Astrocyte of the cerebellum (primary cell): ENCODE results near the gene SERPINB1.

Source experiments
- DNase-seq: peaks from one replicate; pipeline ENCODE4 v3.0.0-alpha.2; 2011; ENCODE audit warnings: low read depth
- H3K4me3 ChIP-seq: 2 replicates; pipeline ENCODE4 v1.5.1; 2011; ENCODE audit warnings: mild to moderate bottlenecking, low read depth, low read length, moderate library complexity
- in situ Hi-C: cut with HindIII; loops from 2 replicates; pipeline ENCODE4 v1.10.0; 2017; ENCODE audit warnings: low sequenced_read_pairs
- TF ChIP-seq, protein P1 (sequence below): IDR thresholded peaks from 2 replicates; pipeline ENCODE4 v1.5.1; 2012; ENCODE audit warnings: low read length, low read depth, moderate library complexity, mild to moderate bottlenecking; ENCODE audit errors: missing control alignments

SERPINB1 gene

DNA sequence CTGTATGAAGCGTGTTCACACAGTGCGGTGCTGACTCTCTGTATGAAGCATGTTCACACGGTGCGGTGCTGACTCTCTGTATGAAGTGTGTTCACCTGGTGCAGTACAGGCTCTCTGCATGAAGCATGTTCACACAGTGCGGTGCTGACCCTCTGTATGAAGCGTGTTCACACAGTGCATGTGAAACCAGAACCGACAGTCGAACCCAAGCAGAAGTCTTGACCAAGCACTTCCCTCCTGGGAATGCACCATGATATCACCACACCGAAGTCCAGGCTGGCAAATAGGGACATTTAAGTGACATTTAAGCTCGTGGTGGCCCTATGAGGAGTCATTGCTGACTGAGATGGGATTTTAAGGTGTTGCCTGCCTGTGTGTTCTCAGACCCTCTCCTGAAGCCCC lies 11.3 kb upstream of the SERPINB1 start:
- DNase-seq = no peak
- in situ Hi-C loops = no loop called here
- TF ChIP-seq, protein P1, sequence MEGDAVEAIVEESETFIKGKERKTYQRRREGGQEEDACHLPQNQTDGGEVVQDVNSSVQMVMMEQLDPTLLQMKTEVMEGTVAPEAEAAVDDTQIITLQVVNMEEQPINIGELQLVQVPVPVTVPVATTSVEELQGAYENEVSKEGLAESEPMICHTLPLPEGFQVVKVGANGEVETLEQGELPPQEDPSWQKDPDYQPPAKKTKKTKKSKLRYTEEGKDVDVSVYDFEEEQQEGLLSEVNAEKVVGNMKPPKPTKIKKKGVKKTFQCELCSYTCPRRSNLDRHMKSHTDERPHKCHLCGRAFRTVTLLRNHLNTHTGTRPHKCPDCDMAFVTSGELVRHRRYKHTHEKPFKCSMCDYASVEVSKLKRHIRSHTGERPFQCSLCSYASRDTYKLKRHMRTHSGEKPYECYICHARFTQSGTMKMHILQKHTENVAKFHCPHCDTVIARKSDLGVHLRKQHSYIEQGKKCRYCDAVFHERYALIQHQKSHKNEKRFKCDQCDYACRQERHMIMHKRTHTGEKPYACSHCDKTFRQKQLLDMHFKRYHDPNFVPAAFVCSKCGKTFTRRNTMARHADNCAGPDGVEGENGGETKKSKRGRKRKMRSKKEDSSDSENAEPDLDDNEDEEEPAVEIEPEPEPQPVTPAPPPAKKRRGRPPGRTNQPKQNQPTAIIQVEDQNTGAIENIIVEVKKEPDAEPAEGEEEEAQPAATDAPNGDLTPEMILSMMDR = no peak
- no peak overlapping the region for H3K4me3 ChIP-seq

- in situ Hi-C loops = no loop called here
- TF ChIP-seq, protein P1 = no peak
- H3K4me3 ChIP-seq = no peak overlapping the region
- no peak for DNase-seq
Observed at GRCh38 chr6:2852514-2852855, 10.8 kb upstream of the SERPINB1 start.

DNA sequence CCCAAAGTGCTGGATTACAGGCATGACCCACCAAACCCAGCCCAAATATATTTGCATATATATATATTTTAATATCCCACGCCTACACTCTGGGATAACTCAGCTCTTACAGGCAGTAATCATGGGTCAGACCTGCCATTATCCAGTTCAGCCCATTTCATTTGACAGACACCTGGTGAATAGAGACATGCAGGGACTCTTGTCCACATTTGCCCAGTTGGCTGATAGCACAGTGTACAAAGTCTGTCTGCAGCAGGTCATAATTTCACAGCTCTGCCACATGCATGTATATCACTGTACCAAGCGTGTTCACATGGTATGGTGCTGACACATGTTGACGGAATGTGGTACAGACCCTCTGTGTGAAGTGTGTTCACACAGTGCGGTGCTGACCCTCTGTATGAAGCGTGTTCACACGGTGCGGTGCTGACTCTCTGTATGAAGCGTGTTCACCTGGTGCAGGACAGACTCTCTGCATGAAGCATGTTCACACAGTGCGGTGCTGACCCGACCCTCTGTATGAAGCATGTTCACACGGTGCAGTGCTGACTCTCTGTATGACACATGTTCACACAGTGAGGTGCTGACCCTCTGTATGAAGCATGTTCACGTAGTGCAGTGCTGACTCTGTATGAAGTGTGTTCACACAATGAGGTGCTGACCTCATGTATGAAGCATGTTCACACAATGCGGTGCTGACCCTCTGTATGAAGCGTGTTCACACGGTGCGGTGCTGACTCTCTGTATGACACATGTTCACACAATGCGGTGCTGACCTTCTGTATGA lies 10.3 kb upstream of the SERPINB1 start:
- TF ChIP-seq, protein P1 = no peak
- H3K4me3 ChIP-seq = no peak overlapping the region
- in situ Hi-C loops = no loop called here
- no peak for DNase-seq

GRCh38 chr6:2850538-2851113 lies 9.0 kb upstream of the SERPINB1 start:
- no peak overlapping the region for H3K4me3 ChIP-seq
- TF ChIP-seq, protein P1 = no peak
- in situ Hi-C loops = no loop called here
- DNase-seq = no peak

- DNase-seq = no peak
- TF ChIP-seq, protein P1 = no peak
- in situ Hi-C loops = loop anchor here (5.0 to 10.0 kb wide), 2 partner anchors 54 to 103 kb away; no protein-coding TSS in a partner anchor
- no peak overlapping the region for H3K4me3 ChIP-seq
Observed at GRCh38 chr6:2848851-2849250, 7.2 kb upstream of the SERPINB1 start.

GRCh38 chr6:2845880-2846208 lies 4.2 kb upstream of the SERPINB1 start:
- DNase-seq = no peak
- in situ Hi-C loops = loop anchor here (5.0 to 10.0 kb wide), 2 partner anchors 51 to 106 kb away; no protein-coding TSS in a partner anchor
- TF ChIP-seq, protein P1 = no peak
- no peak overlapping the region for H3K4me3 ChIP-seq
